Measurements from ENCODE around the gene CBLN3. TPM values are rescaled to one million over a fixed set of nuclear protein-coding genes. Genes with fewer than 3 reads are reported as not detected.

The CBLN3 gene
- total RNA-seq, 4 donors from 2014 or later = 2.1 to 6.9 (median 5.1) TPM

GRCh38 chr14:24385524-24385923 is 43.9 kb downstream of the CBLN3 start:
- H3K4me1 ChIP-seq = peaks cover 0 to 6% (median 0%) of the 10 kb centered on the region in 4 donors
- H3K4me3 ChIP-seq = no peak overlapping the region
- H3K9me3 ChIP-seq = no peaks in the 10 kb centered on the region
- no peak for DNase-seq (ENCODE audit: low spot score in 2 of 2)
- H3K27ac ChIP-seq = no peak overlapping the region
- WGBS, 2 donors = 74 to 79% methylated on average over 4 of the region's 4 CpGs
- no peaks in the 10 kb centered on the region for H3K36me3 ChIP-seq
- no peak for TF ChIP-seq CTCF (IDR thresholded peaks at IDR 0.05)
- no peak for TF ChIP-seq POLR2A (IDR thresholded peaks at IDR 0.05)
- no peak for TF ChIP-seq EP300 (IDR thresholded peaks at IDR 0.05)
- H3K27me3 ChIP-seq = no peaks in the 10 kb centered on the region

GRCh38 chr14:24384169-24384568 is 45.3 kb downstream of the CBLN3 start:
- Histone ChIP-seq H3K36me3 (no peaks in the 10 kb centered on the region), H3K4me3 (no peak overlapping the region), H3K4me1 (peaks cover 0 to 5% (median 0%) of the 10 kb centered on the region in 4 donors), H3K27ac (no peak overlapping the region), H3K9me3 (no peaks in the 10 kb centered on the region), H3K27me3 (no peaks in the 10 kb centered on the region)
- 87 to 88% methylated on average over 4 of the region's 4 CpGs for WGBS, 2 donors
- DNase-seq (ENCODE audit: low spot score in 2 of 2) = no peak
- TF ChIP-seq EP300 (IDR thresholded peaks at IDR 0.05) = no peak

GRCh38 chr14:24382064-24382371 is 47.5 kb downstream of the CBLN3 start:
- Histone ChIP-seq H3K27me3 (no peaks in the 10 kb centered on the region), H3K4me3 (no peak overlapping the region), H3K36me3 (peaks cover 0 to 11% (median 0%) of the 10 kb centered on the region in 3 donors), H3K27ac (no peak overlapping the region), H3K4me1 (no peaks in the 10 kb centered on the region), H3K9me3 (no peaks in the 10 kb centered on the region)
- TF ChIP-seq CTCF (IDR thresholded peaks at IDR 0.05) (no peak), EP300 (IDR thresholded peaks at IDR 0.05) (no peak), POLR2A (IDR thresholded peaks at IDR 0.05) (no peak)
- DNase-seq (ENCODE audit: low spot score in 2 of 2) = no peak
- WGBS, 2 donors = 59 to 69% methylated on average over 4 of the region's 4 CpGs

- no peaks in the 10 kb centered on the region for H3K27me3 ChIP-seq
- no peaks in the 10 kb centered on the region for H3K4me1 ChIP-seq
- no peak for DNase-seq (ENCODE audit: low spot score in 2 of 2)
- peaks cover 0 to 13% (median 0%) of the 10 kb centered on the region in 3 donors for H3K36me3 ChIP-seq
- no peaks in the 10 kb centered on the region for H3K9me3 ChIP-seq
- TF ChIP-seq POLR2A (IDR thresholded peaks at IDR 0.05) (no peak), CTCF (IDR thresholded peaks at IDR 0.05) (no peak), EP300 (IDR thresholded peaks at IDR 0.05) (no peak)
- H3K27ac ChIP-seq = no peak overlapping the region
- no peak overlapping the region for H3K4me3 ChIP-seq
- WGBS, 2 donors = 86 to 87% methylated on average over 8 of the region's 8 CpGs
Observed at GRCh38 chr14:24381363-24382063, 48.0 kb downstream of the CBLN3 start.

- no peak overlapping the region for H3K4me3 ChIP-seq
- no peak for TF ChIP-seq POLR2A (IDR thresholded peaks at IDR 0.05)
- TF ChIP-seq CTCF (IDR thresholded peaks at IDR 0.05) = no peak
- TF ChIP-seq EP300 (IDR thresholded peaks at IDR 0.05) = no peak
- no peak overlapping the region for H3K27ac ChIP-seq
- no peak for DNase-seq (ENCODE audit: low spot score in 2 of 2)
- peaks cover 0 to 27% (median 0%) of the 10 kb centered on the region in 3 donors for H3K36me3 ChIP-seq
- no peaks in the 10 kb centered on the region for H3K27me3 ChIP-seq
- no peaks in the 10 kb centered on the region for H3K9me3 ChIP-seq
- 68 to 71% methylated on average over 15 of the region's 15 CpGs for WGBS, 2 donors
- H3K4me1 ChIP-seq = no peaks in the 10 kb centered on the region
Observed at GRCh38 chr14:24379907-24380730, 49.3 kb downstream of the CBLN3 start.

Data from tibial nerve (tissue), 4 donors.